Transverse colon (tissue), 4 donors: ENCODE data around the gene GGN. TPM values are rescaled to one million over a fixed set of nuclear protein-coding genes. Genes with fewer than 3 reads are reported as not detected.

Experiments
- DNase-seq: peaks from one replicate; pipeline ENCODE4 v3.0.0-alpha.2; 2019
- H3K27ac ChIP-seq, 4 donors: fragments of 200-600 bp; sonication (generic); 2 replicates each; pipeline ENCODE4 v1.5.1; 2016 to 2018; ENCODE audit warnings: inconsistent platforms in 4 of 4
- H3K27me3 ChIP-seq: fragments of 200-600 bp; sonication (generic); 2 replicates; pipeline ENCODE4 v1.5.1; 2017; ENCODE audit warnings: inconsistent platforms
- H3K36me3 ChIP-seq, 4 donors: fragments of 200-600 bp; sonication (generic); 2 replicates each; pipeline ENCODE4 v1.5.1; 2017 to 2019; ENCODE audit warnings: inconsistent platforms in 4 of 4
- H3K4me1 ChIP-seq, 4 donors: fragments of 200-600 bp; sonication (generic); 2 replicates each; pipeline ENCODE4 v1.5.1; 2017 to 2020; ENCODE audit warnings: inconsistent platforms in 4 of 4
- H3K4me3 ChIP-seq, 4 donors: fragments of 200-600 bp; sonication (generic); 1 replicate in 1 of 4; 2 replicates in 3 of 4; pipeline versions ENCODE4 v1.5.1 to v1.6.1; 2017 to 2019; ENCODE audit warnings: inconsistent platforms in 4 of 4
- H3K9me3 ChIP-seq, 2 donors: fragments of 200-600 bp; sonication (generic); 2 replicates each; pipeline ENCODE4 v1.5.1; 2017 to 2019; ENCODE audit warnings: inconsistent platforms in 2 of 2
- EP300 ChIP-seq: sonication (generic); formaldehyde crosslinking; IDR thresholded peaks from one replicate; pipeline ENCODE4 v1.6.1; 2017; ENCODE audit warnings: antibody characterized with exemption, low read depth
- POLR2A ChIP-seq: fragments of 450-650 bp; IDR thresholded peaks from one replicate; pipeline ENCODE4 v1.6.1; 2016; ENCODE audit warnings: antibody characterized with exemption, mild to moderate bottlenecking, moderate library complexity
- POLR2AphosphoS5 ChIP-seq, 3 donors: sonication (generic); formaldehyde crosslinking; IDR thresholded peaks; one replicate each; pipeline ENCODE4 v1.6.1; 2016; ENCODE audit warnings: antibody characterized with exemption in 3 of 3
- WGBS, 2 donors: methylation state at CpG; one replicate each; pipeline ENCODE4 v1.1.5; 2018; ENCODE audit warnings: low coverage in 1 of 2; 5-methylcytosine and 5-hydroxymethylcytosine counted together
- in situ Hi-C, 4 donors: fragments of 200-750 bp; cut with MboI; loops; one replicate each; pipeline versions ENCODE4 v1.15.0 to v1.15.1; 2017; ENCODE audit warnings: low sequenced_read_pairs in 3 of 4, low pct_ligation_motif_present in 1 of 4, low pct_unique_long_range_greater_than_20kb in 1 of 4
- intact Hi-C: fragments of 100-400 bp; cut with DNase I; formaldehyde crosslinking; loops from one replicate; pipeline ENCODE4 v1.15.1; 2023; ENCODE audit warnings: low total_unique reads
- total RNA-seq, 4 donors: library from RNA; depleted of rRNA; stranded (reverse); fragments of >200 nt; gene quantifications; one replicate each; pipeline ENCODE4 v1.1.0, GENCODE V29; 2016
- TF ChIP-seq, protein P1 (sequence below), 5 experiments: fragments of 200-600 bp in 3 of 5; fragments of 450-650 bp in 2 of 5; sonication (generic) in 3 of 5; IDR thresholded peaks; 1 replicate in 2 of 5; 2 replicates in 3 of 5; pipeline ENCODE4 v1.5.1; 2016 to 2017; ENCODE audit warnings: antibody characterized with exemption in 5 of 5, inconsistent platforms in 3 of 5, mild to moderate bottlenecking in 2 of 5, moderate library complexity in 1 of 5

GGN gene
- total RNA-seq, 4 donors from 2014 or later: not detected

DNA sequence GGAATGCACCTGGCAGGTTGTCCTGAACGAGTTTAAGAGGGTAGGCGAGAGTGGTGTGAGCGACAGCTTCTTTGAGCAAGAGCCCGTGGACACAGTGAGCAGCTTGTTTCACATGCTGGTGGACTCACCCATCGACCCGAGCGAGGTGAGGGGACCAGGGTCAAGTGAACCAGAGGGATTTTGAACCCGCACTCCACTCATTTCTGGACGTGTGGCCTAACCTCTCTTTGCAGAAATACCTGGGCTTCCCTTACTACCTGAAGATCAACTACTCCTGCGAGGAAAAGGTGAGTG lies 50.5 kb downstream of the GGN start:
- intact Hi-C loops (no loop called here), in situ Hi-C loops (loop anchor here (25.0 kb wide), 2 partner anchors 425 to 450 kb away; partner anchors contain the start of genes SIPA1L3 (in 3 of the 4) and WDR87 (in 3 of the 4))
- H3K9me3 ChIP-seq: no peaks in the 10 kb centered on the region
- TF ChIP-seq, protein P1, sequence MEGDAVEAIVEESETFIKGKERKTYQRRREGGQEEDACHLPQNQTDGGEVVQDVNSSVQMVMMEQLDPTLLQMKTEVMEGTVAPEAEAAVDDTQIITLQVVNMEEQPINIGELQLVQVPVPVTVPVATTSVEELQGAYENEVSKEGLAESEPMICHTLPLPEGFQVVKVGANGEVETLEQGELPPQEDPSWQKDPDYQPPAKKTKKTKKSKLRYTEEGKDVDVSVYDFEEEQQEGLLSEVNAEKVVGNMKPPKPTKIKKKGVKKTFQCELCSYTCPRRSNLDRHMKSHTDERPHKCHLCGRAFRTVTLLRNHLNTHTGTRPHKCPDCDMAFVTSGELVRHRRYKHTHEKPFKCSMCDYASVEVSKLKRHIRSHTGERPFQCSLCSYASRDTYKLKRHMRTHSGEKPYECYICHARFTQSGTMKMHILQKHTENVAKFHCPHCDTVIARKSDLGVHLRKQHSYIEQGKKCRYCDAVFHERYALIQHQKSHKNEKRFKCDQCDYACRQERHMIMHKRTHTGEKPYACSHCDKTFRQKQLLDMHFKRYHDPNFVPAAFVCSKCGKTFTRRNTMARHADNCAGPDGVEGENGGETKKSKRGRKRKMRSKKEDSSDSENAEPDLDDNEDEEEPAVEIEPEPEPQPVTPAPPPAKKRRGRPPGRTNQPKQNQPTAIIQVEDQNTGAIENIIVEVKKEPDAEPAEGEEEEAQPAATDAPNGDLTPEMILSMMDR (IDR thresholded peaks at IDR 0.05): no peak
- no peak for TF ChIP-seq EP300
- TF ChIP-seq POLR2AphosphoS5 (IDR thresholded peaks at IDR 0.05): no peak
- TF ChIP-seq POLR2A: no peak
- H3K4me3 ChIP-seq: peak overlapping the region; percentile 17 to 92 (median 72)
- H3K27me3 ChIP-seq: no peaks in the 10 kb centered on the region
- 0 to 60% methylated on average over 1 to 10 of the region's 10 CpGs for WGBS, 2 donors
- no peaks in the 10 kb centered on the region for H3K36me3 ChIP-seq
- peak overlapping the region; percentile 98 to 100 (median 99) for H3K27ac ChIP-seq
- DNase-seq: no peak
- H3K4me1 ChIP-seq: peaks cover 5 to 22% (median 7%) of the 10 kb centered on the region in 4 donors

GRCh38 chr19:38336638-38337359 lies 51.0 kb downstream of the GGN start:
- peaks cover 5 to 22% (median 7%) of the 10 kb centered on the region in 4 donors for H3K4me1 ChIP-seq
- no peaks in the 10 kb centered on the region for H3K27me3 ChIP-seq
- peak overlapping the region; percentile 63 to 92 (median 84) for H3K4me3 ChIP-seq
- peak overlapping the region; percentile 98 to 100 (median 99) for H3K27ac ChIP-seq
- in situ Hi-C loops (loop anchor here (25.0 kb wide), 2 partner anchors 424 to 449 kb away; partner anchors contain the start of genes SIPA1L3 (in 3 of the 4) and WDR87 (in 3 of the 4)), intact Hi-C loops (no loop called here)
- DNase-seq: peak; percentile 99
- TF ChIP-seq POLR2A: peak; percentile 62
- TF ChIP-seq, protein P1 (IDR thresholded peaks at IDR 0.05): no peak
- no peak for TF ChIP-seq POLR2AphosphoS5 (IDR thresholded peaks at IDR 0.05)
- H3K9me3 ChIP-seq: no peaks in the 10 kb centered on the region
- no peaks in the 10 kb centered on the region for H3K36me3 ChIP-seq
- WGBS, 2 donors: 2 to 3% methylated on average over 19 to 41 of the region's 41 CpGs

DNA sequence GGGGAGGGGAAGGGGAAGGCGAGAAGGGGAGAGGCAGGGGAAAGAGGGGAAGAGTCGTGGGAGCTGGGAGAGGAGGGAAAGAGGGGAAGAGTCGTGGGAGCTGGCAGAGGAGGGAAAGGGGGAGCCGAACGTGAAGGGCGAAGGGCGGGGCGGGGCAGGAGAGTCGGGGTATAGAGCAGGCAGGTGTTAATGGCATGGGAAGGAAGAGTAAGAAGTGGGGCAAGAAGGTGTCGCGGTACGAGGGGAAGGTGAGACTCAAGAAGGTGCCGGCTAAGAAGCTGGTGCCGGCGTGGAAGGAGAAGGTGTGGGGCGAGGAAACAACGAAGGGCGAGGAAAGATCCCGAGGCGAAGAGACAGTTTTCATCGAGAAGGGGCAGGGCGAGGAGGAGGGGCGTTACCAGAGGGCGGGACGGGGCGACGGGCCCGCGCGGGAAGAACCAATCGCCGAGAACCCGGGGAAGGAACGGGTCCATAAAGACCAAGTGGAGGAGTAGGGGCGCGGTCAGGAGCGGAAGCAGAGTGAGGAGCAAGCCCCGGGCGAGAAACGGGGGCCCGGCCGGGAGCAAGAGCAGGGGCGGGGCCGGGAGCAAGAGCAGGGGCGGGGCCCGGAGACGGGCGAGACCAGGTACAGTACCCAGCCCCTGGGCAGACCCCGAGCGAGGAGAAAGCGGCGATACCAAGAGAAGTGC lies 51.7 kb downstream of the GGN start:
- TF ChIP-seq POLR2AphosphoS5 (IDR thresholded peaks at IDR 0.05): peak; percentile 67 to 86 (median 83)
- no peak for TF ChIP-seq EP300
- TF ChIP-seq POLR2A: peak; percentile 91
- peaks cover 5 to 22% (median 7%) of the 10 kb centered on the region in 4 donors for H3K4me1 ChIP-seq
- DNase-seq: peak; percentile 98
- in situ Hi-C loops: loop anchor here (25.0 kb wide), 2 partner anchors 424 to 449 kb away; partner anchors contain the start of genes SIPA1L3 (in 3 of the 4) and WDR87 (in 3 of the 4)
- H3K27me3 ChIP-seq: no peaks in the 10 kb centered on the region
- 1 to 2% methylated on average over 8 to 52 of the region's 52 CpGs for WGBS, 2 donors
- no peaks in the 10 kb centered on the region for H3K9me3 ChIP-seq
- peak overlapping the region; percentile 63 to 92 (median 84) for H3K4me3 ChIP-seq
- intact Hi-C loops: no loop called here
- no peaks in the 10 kb centered on the region for H3K36me3 ChIP-seq
- H3K27ac ChIP-seq: peak overlapping the region; percentile 98 to 100 (median 99)

Other genes starting within 250 kb of the GGN start
- not detected for gene DPF1, start 163.8 kb downstream of the GGN start, total RNA-seq
- 100 to 1,000 TPM in 2 of 4 donors, 10 to 100 TPM in 2; 41.5 to 116 (median 80.0) TPM for gene PPP1R14A, start 131.7 kb downstream of the GGN start, total RNA-seq
- 1,000 to 10,000 TPM in 2 of 4 donors, 100 to 1,000 TPM in 2; 396 to 1,376 (median 946) TPM for gene SPINT2, start 123.5 kb downstream of the GGN start, total RNA-seq
- 1,000 to 10,000 TPM in 1 of 4 donors, 100 to 1,000 TPM in 2, 10 to 100 TPM in 1; 76.0 to 1,160 (median 338) TPM for gene C19orf33, start 83.8 kb downstream of the GGN start, total RNA-seq
- 10 to 100 TPM; 15.0 to 24.5 (median 18.4) TPM for gene YIF1B, start 72.1 kb downstream of the GGN start, total RNA-seq
- gene KCNK6, start 68.2 kb downstream of the GGN start, total RNA-seq: 10 to 100 TPM; 14.9 to 44.5 (median 17.6) TPM
- 10 to 100 TPM in 3 of 4 donors, 1 to 10 TPM in 1; 7.0 to 59.5 (median 20.3) TPM for gene CATSPERG, start 52.2 kb downstream of the GGN start, total RNA-seq
- 100 to 1,000 TPM in 1 of 4 donors, 10 to 100 TPM in 3; 28.1 to 171 (median 78.5) TPM for gene PSMD8, start 13.5 kb downstream of the GGN start, total RNA-seq
- gene SPRED3, start 663 bp upstream of the GGN start, total RNA-seq: 1 to 10 TPM in 1 of 4 donors, under 1 TPM in 2, not detected in 1; 0.14 to 3.0 (median 0.48) TPM
- gene FAM98C, start 15.1 kb upstream of the GGN start, total RNA-seq: 100 to 1,000 TPM in 1 of 4 donors, 10 to 100 TPM in 3; 34.0 to 102 (median 41.2) TPM
- 10 to 100 TPM in 1 of 4 donors, 1 to 10 TPM in 2, not detected in 1; 1.5 to 19.8 (median 1.7) TPM for gene RASGRP4, start 38.2 kb upstream of the GGN start, total RNA-seq
- gene RYR1, start 45.7 kb upstream of the GGN start, total RNA-seq: 1 to 10 TPM in 3 of 4 donors, under 1 TPM in 1; 0.20 to 2.1 (median 1.4) TPM
- gene MAP4K1, start 229.9 kb upstream of the GGN start, total RNA-seq: 10 to 100 TPM in 2 of 4 donors, 1 to 10 TPM in 1, not detected in 1; 4.0 to 49.0 (median 11.1) TPM
- gene EIF3K, start 231.2 kb upstream of the GGN start, total RNA-seq: 100 to 1,000 TPM; 267 to 660 (median 460) TPM